ENCODE results near the gene DFFB.
"Not testable (repeated sequence)": the region's sequence is repeated elsewhere in the genome, so short reads cannot be mapped to it uniquely, and the experiment has no call there.

The DFFB gene

DNA sequence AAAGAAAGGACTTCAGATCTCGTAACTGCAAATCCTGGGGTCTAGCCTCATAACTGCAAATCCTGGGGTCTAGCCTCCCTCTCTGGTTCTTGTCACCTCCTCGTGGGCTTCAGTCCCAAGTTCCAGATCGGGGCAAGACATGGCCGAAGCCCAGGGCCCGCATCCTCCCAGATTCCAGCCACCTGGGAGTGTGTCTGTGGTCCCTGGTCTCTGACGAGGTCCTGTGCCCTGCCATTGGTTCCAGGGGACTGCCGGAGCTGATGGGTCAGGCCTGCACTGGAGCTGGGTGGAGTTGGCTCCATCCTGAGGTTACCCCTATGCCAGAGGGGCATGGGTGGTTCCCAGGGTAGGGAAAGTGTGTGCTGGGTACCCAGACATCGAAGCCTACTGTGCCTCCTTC is 60.5 kb downstream of the DFFB start:
- ChIA-PET CTCF (no interaction called here), POLR2A (no interaction called here)
- H3K4me1 ChIP-seq (ENCODE audit: control insufficient read depth, insufficient read depth, low read length): no peaks in the 10 kb centered on the region
- H3K9me3 ChIP-seq (ENCODE audit: control insufficient read depth, insufficient read depth, low read depth, low read length): no peaks in the 10 kb centered on the region
- no peaks in the 10 kb centered on the region for H3K36me3 ChIP-seq (ENCODE audit: control insufficient read depth in 2 of 2, insufficient read depth in 1 of 2, low read length in 2 of 2)
- no peak overlapping the region for H3K27ac ChIP-seq (ENCODE audit: extremely low read depth, low read depth, low read length)
- H3K4me3 ChIP-seq (ENCODE audit: low read depth, low read length): no peak overlapping the region
- TF ChIP-seq, protein P1, sequence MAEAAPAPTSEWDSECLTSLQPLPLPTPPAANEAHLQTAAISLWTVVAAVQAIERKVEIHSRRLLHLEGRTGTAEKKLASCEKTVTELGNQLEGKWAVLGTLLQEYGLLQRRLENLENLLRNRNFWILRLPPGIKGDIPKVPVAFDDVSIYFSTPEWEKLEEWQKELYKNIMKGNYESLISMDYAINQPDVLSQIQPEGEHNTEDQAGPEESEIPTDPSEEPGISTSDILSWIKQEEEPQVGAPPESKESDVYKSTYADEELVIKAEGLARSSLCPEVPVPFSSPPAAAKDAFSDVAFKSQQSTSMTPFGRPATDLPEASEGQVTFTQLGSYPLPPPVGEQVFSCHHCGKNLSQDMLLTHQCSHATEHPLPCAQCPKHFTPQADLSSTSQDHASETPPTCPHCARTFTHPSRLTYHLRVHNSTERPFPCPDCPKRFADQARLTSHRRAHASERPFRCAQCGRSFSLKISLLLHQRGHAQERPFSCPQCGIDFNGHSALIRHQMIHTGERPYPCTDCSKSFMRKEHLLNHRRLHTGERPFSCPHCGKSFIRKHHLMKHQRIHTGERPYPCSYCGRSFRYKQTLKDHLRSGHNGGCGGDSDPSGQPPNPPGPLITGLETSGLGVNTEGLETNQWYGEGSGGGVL (tag by site-specific recombination; IDR thresholded peaks at IDR 0.05): no peak
- TF ChIP-seq SP3 (tag by site-specific recombination; IDR thresholded peaks at IDR 0.05): no peak
- no peak for TF ChIP-seq ZNF76 (tag by site-specific recombination; IDR thresholded peaks at IDR 0.05; ENCODE audit: borderline replicate concordance, low read depth)
- TF ChIP-seq ZNF830 (tag by site-specific recombination; IDR thresholded peaks at IDR 0.05; ENCODE audit: low read depth): no peak
- TF ChIP-seq ZNF624 (tag by site-specific recombination; IDR thresholded peaks at IDR 0.05): no peak
- TF ChIP-seq, protein P2, sequence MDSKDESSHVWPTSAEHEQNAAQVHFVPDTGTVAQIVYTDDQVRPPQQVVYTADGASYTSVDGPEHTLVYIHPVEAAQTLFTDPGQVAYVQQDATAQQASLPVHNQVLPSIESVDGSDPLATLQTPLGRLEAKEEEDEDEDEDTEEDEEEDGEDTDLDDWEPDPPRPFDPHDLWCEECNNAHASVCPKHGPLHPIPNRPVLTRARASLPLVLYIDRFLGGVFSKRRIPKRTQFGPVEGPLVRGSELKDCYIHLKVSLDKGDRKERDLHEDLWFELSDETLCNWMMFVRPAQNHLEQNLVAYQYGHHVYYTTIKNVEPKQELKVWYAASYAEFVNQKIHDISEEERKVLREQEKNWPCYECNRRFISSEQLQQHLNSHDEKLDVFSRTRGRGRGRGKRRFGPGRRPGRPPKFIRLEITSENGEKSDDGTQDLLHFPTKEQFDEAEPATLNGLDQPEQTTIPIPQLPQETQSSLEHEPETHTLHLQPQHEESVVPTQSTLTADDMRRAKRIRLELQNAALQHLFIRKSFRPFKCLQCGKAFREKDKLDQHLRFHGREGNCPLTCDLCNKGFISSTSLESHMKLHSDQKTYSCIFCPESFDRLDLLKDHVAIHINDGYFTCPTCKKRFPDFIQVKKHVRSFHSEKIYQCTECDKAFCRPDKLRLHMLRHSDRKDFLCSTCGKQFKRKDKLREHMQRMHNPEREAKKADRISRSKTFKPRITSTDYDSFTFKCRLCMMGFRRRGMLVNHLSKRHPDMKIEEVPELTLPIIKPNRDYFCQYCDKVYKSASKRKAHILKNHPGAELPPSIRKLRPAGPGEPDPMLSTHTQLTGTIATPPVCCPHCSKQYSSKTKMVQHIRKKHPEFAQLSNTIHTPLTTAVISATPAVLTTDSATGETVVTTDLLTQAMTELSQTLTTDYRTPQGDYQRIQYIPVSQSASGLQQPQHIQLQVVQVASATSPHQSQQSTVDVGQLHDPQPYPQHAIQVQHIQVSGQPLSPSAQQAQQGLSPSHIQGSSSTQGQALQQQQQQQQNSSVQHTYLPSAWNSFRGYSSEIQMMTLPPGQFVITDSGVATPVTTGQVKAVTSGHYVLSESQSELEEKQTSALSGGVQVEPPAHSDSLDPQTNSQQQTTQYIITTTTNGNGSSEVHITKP (tag by site-specific recombination; IDR thresholded peaks at IDR 0.05): no peak
- TF ChIP-seq ZNF837 (tag by site-specific recombination; IDR thresholded peaks at IDR 0.05): no peak
- TF ChIP-seq, protein P3, sequence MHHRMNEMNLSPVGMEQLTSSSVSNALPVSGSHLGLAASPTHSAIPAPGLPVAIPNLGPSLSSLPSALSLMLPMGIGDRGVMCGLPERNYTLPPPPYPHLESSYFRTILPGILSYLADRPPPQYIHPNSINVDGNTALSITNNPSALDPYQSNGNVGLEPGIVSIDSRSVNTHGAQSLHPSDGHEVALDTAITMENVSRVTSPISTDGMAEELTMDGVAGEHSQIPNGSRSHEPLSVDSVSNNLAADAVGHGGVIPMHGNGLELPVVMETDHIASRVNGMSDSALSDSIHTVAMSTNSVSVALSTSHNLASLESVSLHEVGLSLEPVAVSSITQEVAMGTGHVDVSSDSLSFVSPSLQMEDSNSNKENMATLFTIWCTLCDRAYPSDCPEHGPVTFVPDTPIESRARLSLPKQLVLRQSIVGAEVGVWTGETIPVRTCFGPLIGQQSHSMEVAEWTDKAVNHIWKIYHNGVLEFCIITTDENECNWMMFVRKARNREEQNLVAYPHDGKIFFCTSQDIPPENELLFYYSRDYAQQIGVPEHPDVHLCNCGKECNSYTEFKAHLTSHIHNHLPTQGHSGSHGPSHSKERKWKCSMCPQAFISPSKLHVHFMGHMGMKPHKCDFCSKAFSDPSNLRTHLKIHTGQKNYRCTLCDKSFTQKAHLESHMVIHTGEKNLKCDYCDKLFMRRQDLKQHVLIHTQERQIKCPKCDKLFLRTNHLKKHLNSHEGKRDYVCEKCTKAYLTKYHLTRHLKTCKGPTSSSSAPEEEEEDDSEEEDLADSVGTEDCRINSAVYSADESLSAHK (tag by site-specific recombination; IDR thresholded peaks at IDR 0.05): no peak
- no peak for TF ChIP-seq ZFP37 (tag by site-specific recombination; IDR thresholded peaks at IDR 0.05)
- TF ChIP-seq, protein P4, sequence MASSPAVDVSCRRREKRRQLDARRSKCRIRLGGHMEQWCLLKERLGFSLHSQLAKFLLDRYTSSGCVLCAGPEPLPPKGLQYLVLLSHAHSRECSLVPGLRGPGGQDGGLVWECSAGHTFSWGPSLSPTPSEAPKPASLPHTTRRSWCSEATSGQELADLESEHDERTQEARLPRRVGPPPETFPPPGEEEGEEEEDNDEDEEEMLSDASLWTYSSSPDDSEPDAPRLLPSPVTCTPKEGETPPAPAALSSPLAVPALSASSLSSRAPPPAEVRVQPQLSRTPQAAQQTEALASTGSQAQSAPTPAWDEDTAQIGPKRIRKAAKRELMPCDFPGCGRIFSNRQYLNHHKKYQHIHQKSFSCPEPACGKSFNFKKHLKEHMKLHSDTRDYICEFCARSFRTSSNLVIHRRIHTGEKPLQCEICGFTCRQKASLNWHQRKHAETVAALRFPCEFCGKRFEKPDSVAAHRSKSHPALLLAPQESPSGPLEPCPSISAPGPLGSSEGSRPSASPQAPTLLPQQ (tag by site-specific recombination; IDR thresholded peaks at IDR 0.05): no peak
- TF ChIP-seq ZNF202 (tag by site-specific recombination; IDR thresholded peaks at IDR 0.05; ENCODE audit: borderline replicate concordance): no peak
- no peak for TF ChIP-seq ZNF133 (tag by site-specific recombination; IDR thresholded peaks at IDR 0.05)
- no peak for TF ChIP-seq ZXDB (tag by site-specific recombination; IDR thresholded peaks at IDR 0.05)

DNA sequence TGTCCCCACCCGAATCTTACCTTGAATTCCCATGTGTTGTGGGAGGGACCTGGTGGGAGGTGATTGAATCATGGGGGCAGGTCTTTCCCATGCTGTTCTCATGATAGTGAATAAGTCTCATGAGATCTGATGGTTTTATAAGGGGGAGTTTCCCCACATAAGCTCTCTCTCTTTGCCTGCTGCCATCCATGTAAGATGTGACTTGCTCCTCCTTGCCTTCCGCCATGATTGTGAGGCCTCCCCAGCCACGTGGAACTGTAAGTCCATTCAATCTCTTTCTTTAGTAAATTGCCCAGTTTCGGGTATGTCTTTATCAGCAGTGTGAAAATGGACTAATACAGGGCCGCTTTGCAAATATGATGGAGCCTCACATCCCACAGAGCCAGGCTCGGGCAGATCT is 61.1 kb downstream of the DFFB start:
- H3K36me3 ChIP-seq (ENCODE audit: control insufficient read depth in 2 of 2, insufficient read depth in 1 of 2, low read length in 2 of 2); POLR2A ChIA-PET; H3K4me3 ChIP-seq (ENCODE audit: low read depth, low read length); H3K4me1 ChIP-seq (ENCODE audit: control insufficient read depth, insufficient read depth, low read length); H3K27ac ChIP-seq (ENCODE audit: extremely low read depth, low read depth, low read length); H3K9me3 ChIP-seq (ENCODE audit: control insufficient read depth, insufficient read depth, low read depth, low read length): not testable (repeated sequence)
- peak; percentile 48 for TF ChIP-seq SETDB1 (IDR thresholded peaks at IDR 0.05; ENCODE audit: insufficient read length, low read length)
- CTCF ChIA-PET: interaction anchor here (0.6 kb wide), 1 partner anchor 142 kb away, joined by 6 read pairs; no protein-coding TSS in a partner anchor

Data from HEK293 (cell line).